HUES6 (cell line): ENCODE results near the gene CHCHD6.

ENCODE experiments used
- H3K27ac ChIP-seq: 2 replicates; pipeline ENCODE4 v1.7.0; 2013; ENCODE audit warnings: low read depth, mild to moderate bottlenecking, low read length, inconsistent platforms
- H3K27me3 ChIP-seq: 2 replicates; pipeline ENCODE4 v1.6.1; 2013; ENCODE audit warnings: low read length; ENCODE audit not compliant: control insufficient read depth, insufficient read depth
- H3K36me3 ChIP-seq: 2 replicates; pipeline ENCODE4 v1.6.1; 2013; ENCODE audit warnings: low read length; ENCODE audit not compliant: control insufficient read depth, insufficient read depth
- H3K4me1 ChIP-seq: 2 replicates; pipeline ENCODE4 v1.6.1; 2013; ENCODE audit warnings: low read length; ENCODE audit not compliant: control insufficient read depth, insufficient read depth
- H3K4me3 ChIP-seq: 2 replicates; pipeline ENCODE4 v1.5.1; 2013; ENCODE audit warnings: low read depth, low read length
- H3K9ac ChIP-seq: one replicate; pipeline ENCODE4 v1.6.1; 2013; ENCODE audit warnings: mild to moderate bottlenecking, low read length
- H3K9me3 ChIP-seq: 2 replicates; pipeline ENCODE4 v1.6.1; 2013; ENCODE audit warnings: low read depth, low read length; ENCODE audit not compliant: control insufficient read depth, insufficient read depth

The CHCHD6 gene

DNA sequence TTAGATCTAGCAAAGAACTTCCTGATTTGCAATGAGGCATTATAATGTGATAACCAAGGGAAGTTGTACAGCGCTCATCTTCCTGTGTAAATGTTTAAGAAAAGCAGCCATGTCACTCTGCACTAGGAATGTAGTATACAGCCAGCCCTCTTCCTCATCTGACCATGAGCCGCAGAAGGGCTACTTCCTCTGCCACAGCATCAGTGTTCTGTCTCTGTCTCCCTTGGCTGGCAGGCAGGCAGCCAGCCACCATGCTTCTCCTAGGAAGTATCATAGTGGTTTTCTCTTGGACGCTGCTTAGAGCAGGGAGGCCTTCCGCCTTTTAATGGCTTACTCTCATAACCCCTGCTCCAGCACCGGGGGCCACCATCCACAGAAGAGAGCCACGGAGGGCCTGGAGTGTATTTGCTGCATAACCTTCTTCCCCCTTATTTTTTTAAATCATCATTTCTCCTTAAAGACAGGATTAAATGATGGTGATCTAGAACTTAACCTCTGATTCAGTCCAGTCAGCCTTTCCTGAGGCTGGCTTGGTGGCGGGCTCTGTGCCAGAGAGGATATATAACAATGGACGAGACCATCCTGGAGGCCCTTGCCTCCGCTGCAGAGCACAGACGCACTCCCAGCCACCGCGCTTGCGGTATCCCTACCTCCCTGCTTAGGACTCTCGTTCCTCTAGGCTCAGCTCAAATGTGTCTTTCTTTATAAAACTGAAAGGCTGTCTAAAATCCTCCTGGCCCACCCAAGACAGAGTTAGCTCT is 221.6 kb downstream of the CHCHD6 start:
- Histone ChIP-seq H3K4me3 (no peak overlapping the region), H3K9me3 (no peaks in the 10 kb centered on the region), H3K4me1 (peaks cover 11% of the 10 kb centered on the region; the same call in 1 of the 2 replicates), H3K27me3 (no peaks in the 10 kb centered on the region), H3K36me3 (no peaks in the 10 kb centered on the region), H3K9ac (no peak overlapping the region), H3K27ac (no peak overlapping the region)

- peaks cover 11% of the 10 kb centered on the region; the same call in 1 of the 2 replicates for H3K4me1 ChIP-seq
Measured at GRCh38 chr3:126926684-126927400, 222.8 kb downstream of the CHCHD6 start.

DNA sequence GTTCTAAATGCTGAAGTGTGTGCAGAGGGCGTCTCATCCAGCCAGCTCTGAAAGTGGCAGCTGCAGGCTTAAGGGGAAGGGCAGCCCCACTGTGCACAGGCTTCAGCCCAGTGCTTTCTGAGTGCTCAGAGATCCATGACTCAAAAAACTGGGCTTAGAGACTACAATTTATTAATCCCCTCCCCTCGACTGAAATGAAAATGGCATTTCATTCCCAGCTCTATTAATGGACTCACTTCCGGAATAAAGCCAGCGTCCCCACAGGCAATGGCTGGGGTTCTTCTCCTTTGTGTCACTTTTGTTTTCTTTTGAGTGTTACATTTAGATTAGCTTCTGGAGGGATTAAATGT is 223.3 kb downstream of the CHCHD6 start:
- no peak overlapping the region for H3K27ac ChIP-seq
- no peaks in the 10 kb centered on the region for H3K9me3 ChIP-seq
- H3K27me3 ChIP-seq, result no peaks in the 10 kb centered on the region
- no peak overlapping the region for H3K9ac ChIP-seq
- H3K36me3 ChIP-seq, result no peaks in the 10 kb centered on the region
- H3K4me1 ChIP-seq, result peaks cover 14% of the 10 kb centered on the region; the same call in 1 of the 2 replicates
- H3K4me3 ChIP-seq, result no peak overlapping the region

More at GRCh38 chr3:126926684-126927400, 222.8 kb downstream of the CHCHD6 start:
- Histone ChIP-seq H3K36me3 (no peaks in the 10 kb centered on the region), H3K9ac (peak overlapping the region; percentile 7), H3K9me3 (no peaks in the 10 kb centered on the region), H3K4me3 (no peak overlapping the region), H3K27me3 (no peaks in the 10 kb centered on the region), H3K27ac (no peak overlapping the region)

GRCh38 chr3:126927846-126928245 is 223.8 kb downstream of the CHCHD6 start:
- no peaks in the 10 kb centered on the region for H3K27me3 ChIP-seq
- H3K9ac ChIP-seq, result no peak overlapping the region
- H3K36me3 ChIP-seq, result no peaks in the 10 kb centered on the region
- no peak overlapping the region for H3K27ac ChIP-seq
- no peak overlapping the region for H3K4me3 ChIP-seq
- H3K9me3 ChIP-seq, result no peaks in the 10 kb centered on the region
- H3K4me1 ChIP-seq, result peaks cover 14% of the 10 kb centered on the region; the same call in 1 of the 2 replicates

- Histone ChIP-seq H3K27ac (no peak overlapping the region), H3K4me1 (peaks cover 18% of the 10 kb centered on the region; the same call in 1 of the 2 replicates), H3K9ac (no peak overlapping the region), H3K4me3 (no peak overlapping the region), H3K27me3 (no peaks in the 10 kb centered on the region), H3K36me3 (no peaks in the 10 kb centered on the region), H3K9me3 (no peaks in the 10 kb centered on the region)
Measured at GRCh38 chr3:126928921-126929474, 225.0 kb downstream of the CHCHD6 start.

DNA sequence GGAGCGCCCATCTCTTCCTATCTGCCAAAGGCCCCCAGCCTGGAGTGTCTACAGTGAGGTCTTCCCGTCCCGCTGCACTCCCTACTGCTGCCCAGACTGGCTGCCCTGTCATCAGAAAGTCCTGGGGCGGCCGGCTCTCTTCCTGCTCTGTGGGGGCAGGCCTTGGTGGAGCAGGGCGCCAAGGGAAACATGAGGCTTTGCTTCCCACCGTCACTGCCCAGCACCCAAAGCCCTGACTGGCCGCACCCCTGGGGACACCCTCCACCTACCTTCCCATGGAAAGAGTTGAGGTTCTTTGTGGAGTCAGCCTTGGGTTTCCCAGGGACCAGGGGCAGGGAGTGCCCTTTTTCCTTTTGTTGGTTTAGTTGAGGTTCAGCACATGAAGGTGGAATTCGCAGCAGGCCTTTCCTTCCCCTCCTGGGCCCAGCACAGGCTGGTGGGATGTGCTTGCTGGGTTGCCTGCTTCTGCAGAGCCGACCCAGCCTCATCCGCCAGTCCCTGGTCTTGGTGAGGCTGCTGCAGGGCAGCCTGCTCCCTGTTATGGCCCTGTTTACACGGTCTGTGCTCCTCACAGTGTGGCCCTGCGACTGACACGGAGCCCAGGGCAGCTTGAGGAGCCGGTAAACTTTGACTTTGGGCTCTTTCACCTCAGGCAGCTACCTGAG is 227.0 kb downstream of the CHCHD6 start:
- Histone ChIP-seq H3K27me3 (no peaks in the 10 kb centered on the region; the same call in 1 of the 2 replicates), H3K9ac (no peak overlapping the region), H3K4me3 (no peak overlapping the region), H3K9me3 (no peaks in the 10 kb centered on the region), H3K4me1 (peaks cover 20% of the 10 kb centered on the region; the same call in 1 of the 2 replicates), H3K27ac (no peak overlapping the region), H3K36me3 (no peaks in the 10 kb centered on the region)

- no peaks in the 10 kb centered on the region for H3K9me3 ChIP-seq
- H3K27ac ChIP-seq, result no peak overlapping the region
- peaks cover 16% of the 10 kb centered on the region; the same call in 1 of the 2 replicates for H3K4me1 ChIP-seq
- no peak overlapping the region for H3K4me3 ChIP-seq
- no peaks in the 10 kb centered on the region for H3K36me3 ChIP-seq
- H3K27me3 ChIP-seq, result no peaks in the 10 kb centered on the region; the same call in 1 of the 2 replicates
- no peak overlapping the region for H3K9ac ChIP-seq
Measured at GRCh38 chr3:126931806-126932187, 227.8 kb downstream of the CHCHD6 start.

DNA sequence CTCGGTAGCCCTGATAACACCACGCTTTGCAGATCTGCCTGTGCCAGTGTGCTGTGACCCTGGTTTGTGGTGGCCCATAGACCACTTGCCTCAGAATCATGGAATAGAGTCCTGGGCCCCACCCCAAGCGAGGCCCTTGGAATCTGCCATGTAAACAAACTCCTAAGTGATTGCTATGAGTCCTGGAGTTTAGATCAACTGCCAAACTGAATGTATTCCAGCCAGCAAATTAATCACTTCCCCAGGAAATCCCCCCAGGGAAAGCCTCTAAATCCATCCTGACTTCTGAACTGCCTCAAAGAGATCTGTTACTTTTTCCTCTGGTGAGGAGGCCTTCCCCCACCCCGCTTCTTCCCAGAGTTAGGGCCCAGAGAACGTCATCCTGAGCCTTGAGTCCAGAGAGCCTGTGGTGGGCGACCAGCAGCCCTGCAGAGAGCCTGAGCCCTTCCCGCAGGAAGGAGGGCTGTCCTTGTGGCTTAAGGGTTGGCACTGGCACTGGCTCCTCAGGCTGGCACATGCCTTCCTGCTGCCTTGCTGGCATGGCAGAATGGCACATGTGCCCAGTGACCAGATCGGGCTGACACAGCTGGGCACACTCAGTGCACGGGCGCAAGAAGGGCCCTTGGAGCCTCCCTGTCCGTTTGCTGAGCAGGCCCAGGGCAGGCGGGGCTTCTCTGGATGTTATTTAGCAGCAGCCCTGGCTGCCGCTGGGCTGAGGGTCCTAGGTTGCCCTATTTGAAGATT is 228.3 kb downstream of the CHCHD6 start:
- H3K9me3 ChIP-seq, result no peaks in the 10 kb centered on the region
- peak overlapping the region; percentile 17 for H3K9ac ChIP-seq
- no peak overlapping the region for H3K27ac ChIP-seq
- H3K4me3 ChIP-seq, result no peak overlapping the region
- H3K36me3 ChIP-seq, result no peaks in the 10 kb centered on the region
- no peaks in the 10 kb centered on the region; the same call in 1 of the 2 replicates for H3K27me3 ChIP-seq
- H3K4me1 ChIP-seq, result peaks cover 12% of the 10 kb centered on the region; the same call in 1 of the 2 replicates

DNA sequence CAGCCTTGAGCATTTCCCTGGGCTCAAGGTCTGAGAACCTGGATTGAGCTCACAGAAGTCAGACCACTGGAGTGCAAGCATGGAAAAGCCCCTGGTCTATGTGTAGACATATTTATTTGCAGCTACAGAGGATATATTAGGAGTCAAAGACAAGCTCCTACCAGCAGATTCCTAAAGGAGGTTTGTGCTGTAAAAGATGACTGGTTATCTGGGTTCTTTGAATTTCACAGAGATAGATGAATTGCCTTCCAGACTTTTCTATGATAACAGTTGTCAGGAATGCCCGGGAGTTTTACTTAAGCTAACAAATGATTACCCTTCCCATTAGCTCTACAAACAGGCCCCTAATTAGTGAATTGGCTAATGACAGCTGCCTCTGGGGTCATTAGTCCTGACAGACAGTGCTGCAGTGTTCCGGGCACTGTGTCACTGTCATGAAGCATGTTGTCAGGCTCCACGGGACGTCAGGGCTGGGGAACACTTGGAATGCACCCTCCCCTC is 230.0 kb downstream of the CHCHD6 start:
- Histone ChIP-seq H3K9ac (no peak overlapping the region), H3K27me3 (no peaks in the 10 kb centered on the region; the same call in 1 of the 2 replicates), H3K36me3 (no peaks in the 10 kb centered on the region), H3K4me1 (peaks cover 12% of the 10 kb centered on the region; the same call in 1 of the 2 replicates), H3K4me3 (no peak overlapping the region), H3K27ac (no peak overlapping the region), H3K9me3 (no peaks in the 10 kb centered on the region)

GRCh38 chr3:126934991-126935390 is 231.0 kb downstream of the CHCHD6 start:
- H3K4me3 ChIP-seq, result no peak overlapping the region
- H3K36me3 ChIP-seq, result no peaks in the 10 kb centered on the region
- H3K9me3 ChIP-seq, result no peaks in the 10 kb centered on the region
- H3K9ac ChIP-seq, result no peak overlapping the region
- H3K27me3 ChIP-seq, result no peaks in the 10 kb centered on the region; the same call in 1 of the 2 replicates
- peaks cover 12% of the 10 kb centered on the region; the same call in 1 of the 2 replicates for H3K4me1 ChIP-seq
- no peak overlapping the region for H3K27ac ChIP-seq
